NCI-H2227 treated with DMSO at 0.1 percent for 48 hours (cell line): ENCODE measurements around the gene MAD1L1.
A peak's percentile ranks its signal among the peaks of the same experiment; 100 is the strongest.
"Not testable (repeated sequence)": the region's sequence is repeated elsewhere in the genome, so short reads cannot be mapped to it uniquely, and the experiment has no call there.

Experiments
- DNase-seq: peaks from one replicate; lab custom pipeline; 2025; lab: John Stamatoyannopoulos, UW

The MAD1L1 gene

GRCh38 chr7:2232766-2233520 lies at the start of gene MAD1L1:
Gene MAD1L1 (minus strand): TSS chr7:2232945. CDS start chr7:2230133, 2,812 bp downstream.
- peak; percentile 48 for DNase-seq

DNA sequence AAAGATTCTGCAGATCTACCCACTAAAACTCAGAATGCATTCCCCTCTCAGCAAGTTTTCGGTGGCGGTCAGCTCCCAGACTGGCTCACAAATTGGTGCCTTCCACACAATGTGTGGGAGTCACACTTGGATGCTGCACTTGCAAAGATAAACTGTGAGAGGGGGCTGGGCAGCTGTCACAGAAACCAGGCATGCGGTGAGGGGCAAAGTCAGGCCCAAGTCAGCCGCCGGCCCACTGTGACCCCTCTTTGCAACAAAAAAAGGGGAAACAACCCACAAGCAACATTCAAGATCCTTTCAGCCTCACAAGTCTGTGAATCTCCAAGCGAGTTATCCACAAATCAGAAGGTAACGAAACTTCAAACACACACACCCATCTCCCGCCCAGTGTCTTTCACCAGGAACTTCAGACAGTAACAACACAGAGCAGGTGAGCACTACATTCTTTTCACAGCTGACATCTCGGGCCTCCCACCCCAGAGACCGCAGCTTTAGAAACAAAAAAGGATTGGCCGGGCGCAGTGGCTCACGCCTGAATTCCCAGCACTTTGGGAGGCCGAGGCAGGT lies 49.5 kb upstream of the MAD1L1 start:
- DNase-seq = no peak

GRCh38 chr7:2281541-2281940 lies 48.8 kb upstream of the MAD1L1 start:
- DNase-seq = no peak

- no peak for DNase-seq
These were observed 47.7 kb upstream of the MAD1L1 start for GRCh38 chr7:2280424-2280823.

DNA sequence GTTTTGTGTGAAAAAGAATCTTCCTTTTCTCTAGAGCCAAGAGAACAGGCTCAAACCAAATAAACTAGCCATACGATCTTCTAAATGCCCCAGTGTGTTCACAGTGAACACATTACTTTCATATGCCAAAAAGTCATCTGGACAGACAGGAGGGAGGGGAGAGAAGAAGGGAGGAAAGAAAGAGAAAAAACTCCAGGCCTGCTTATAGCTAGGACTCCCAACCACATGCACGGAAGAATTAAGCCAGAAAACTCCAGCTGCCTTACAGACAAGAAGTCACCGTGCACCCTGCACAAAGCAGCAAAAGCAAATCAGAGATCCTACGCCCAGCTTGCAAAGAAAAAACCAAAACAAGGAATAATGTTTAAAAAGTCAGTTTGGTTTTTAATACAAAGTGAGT lies 47.2 kb upstream of the MAD1L1 start:
- DNase-seq = no peak

DNA sequence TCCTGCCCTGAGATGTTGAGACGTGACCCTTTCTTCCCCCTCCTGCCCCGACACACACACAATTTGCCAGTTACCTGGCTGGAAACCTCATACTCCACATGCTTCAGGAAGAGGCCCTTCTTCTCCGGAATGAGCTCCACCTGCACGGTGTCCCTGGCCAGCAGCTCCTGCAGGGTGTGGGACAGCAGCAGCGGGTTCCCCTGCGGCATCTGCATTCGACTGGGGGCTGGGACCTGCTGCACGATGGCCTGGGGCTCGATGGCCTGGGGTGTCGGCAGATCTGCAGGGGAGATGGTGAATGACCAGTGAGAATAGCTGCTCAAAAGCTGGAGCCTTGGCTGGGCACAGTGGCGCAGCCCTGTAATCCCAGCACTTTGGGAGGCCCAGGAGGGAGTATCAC lies 45.3 kb upstream of the MAD1L1 start:
- DNase-seq = no peak

DNA sequence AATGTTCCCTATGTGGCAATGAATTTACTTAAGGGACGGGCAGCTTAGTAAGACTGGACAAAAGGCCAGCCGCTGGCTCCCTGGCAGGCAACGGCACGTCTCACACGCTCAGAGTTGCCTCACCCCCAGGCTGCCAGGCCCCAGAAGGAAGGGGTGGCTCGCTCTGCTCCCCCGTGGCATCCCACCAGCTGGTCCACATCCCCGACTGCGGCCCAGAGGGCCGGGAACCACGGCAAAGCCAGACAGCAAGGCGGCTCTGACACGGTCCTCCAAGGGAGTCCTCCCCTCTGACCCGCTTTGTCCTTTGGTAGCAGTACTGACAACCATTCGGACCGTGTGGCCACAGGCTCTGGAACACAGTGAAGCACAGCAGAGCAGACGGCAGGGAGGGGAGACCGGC lies 43.4 kb upstream of the MAD1L1 start:
- DNase-seq = no peak

DNA sequence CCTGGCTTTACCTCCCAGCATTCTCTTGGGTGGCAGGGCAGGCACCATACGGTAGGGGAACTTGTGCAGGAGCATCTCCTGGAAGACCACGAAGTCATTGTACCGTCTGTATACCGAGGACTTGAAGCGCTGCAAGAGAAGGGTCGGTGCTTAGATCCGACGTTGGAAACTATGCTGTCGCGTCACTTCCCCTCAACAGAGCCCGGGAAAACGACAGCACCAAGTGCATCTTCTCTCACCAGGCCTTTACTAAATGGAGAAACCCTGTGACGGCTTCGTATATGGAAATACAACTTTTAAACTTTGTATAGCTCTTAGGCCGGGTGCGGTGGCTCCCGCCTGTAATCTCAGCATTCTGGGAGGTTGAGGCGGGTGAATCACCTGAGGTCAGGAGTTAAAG lies 42.4 kb upstream of the MAD1L1 start:
- DNase-seq = no peak

GRCh38 chr7:2274666-2275065 lies 41.9 kb upstream of the MAD1L1 start:
- DNase-seq = no peak

- no peak for DNase-seq
These were observed 41.1 kb upstream of the MAD1L1 start for GRCh38 chr7:2273866-2274265.

- DNase-seq = no peak
These were observed 39.3 kb upstream of the MAD1L1 start for GRCh38 chr7:2272031-2272430.

DNA sequence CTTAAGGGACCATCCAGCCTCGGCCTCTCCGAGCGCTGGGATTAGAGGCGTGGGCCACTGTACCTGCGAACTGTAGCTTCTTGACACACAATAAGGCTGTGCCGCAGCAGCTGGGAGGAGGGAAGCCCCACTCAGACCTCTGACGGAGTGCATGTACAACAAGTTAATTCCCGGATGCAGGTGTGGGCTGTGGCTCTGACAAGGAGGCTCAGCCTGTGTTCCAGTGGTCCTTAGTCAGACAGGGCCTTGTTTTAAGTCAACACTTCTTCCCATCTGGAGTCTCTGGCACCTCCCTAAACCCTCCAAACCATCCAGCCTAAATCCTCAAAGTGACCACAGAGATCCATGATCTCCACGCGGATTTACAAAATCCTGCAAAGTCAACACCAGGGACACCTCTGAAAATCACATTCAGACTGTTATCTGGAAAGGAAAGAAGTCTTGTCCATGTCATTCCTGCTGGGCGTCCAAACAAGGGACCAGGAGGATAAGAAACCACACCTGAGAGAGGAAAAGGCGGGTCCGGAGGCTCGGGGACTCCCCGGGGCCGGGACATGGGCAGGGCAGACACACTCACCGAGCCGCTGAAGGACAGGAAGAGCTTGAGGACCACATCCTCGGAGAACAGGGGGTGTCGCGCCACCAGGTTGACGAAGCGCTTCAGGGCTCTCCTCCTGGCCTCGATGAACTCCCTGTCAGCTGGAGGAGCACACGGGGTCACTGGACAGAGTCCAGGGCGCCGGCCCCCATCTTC lies 38.7 kb upstream of the MAD1L1 start:
- DNase-seq = no peak

- no peak for DNase-seq
These were observed 37.8 kb upstream of the MAD1L1 start for GRCh38 chr7:2270495-2270894.

GRCh38 chr7:2269991-2270460 lies 37.3 kb upstream of the MAD1L1 start:
- DNase-seq = no peak

GRCh38 chr7:2269089-2269990 lies 36.6 kb upstream of the MAD1L1 start:
- not testable (repeated sequence) for DNase-seq

- DNase-seq = no peak
These were observed 34.2 kb upstream of the MAD1L1 start for GRCh38 chr7:2266911-2267310.

DNA sequence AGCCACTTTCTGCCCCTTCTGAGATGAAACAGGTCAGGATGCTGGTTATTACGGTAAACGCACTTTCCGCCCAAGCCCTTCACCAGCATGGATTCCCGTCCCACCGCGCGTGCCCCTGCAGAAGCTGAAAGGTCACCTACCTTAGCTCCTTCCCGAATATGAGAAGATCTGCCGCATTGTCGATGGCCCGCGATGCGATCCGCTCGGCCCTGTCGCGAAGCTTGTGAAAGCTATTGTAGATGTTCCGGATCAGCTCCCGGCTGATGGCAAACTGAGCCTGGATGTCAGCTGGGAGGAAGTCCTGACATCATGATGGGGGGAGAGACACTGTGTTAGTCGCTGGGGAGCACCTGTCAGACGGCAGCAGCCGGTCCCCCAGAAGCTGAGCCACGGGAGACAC lies 31.4 kb upstream of the MAD1L1 start:
- no peak for DNase-seq

DNA sequence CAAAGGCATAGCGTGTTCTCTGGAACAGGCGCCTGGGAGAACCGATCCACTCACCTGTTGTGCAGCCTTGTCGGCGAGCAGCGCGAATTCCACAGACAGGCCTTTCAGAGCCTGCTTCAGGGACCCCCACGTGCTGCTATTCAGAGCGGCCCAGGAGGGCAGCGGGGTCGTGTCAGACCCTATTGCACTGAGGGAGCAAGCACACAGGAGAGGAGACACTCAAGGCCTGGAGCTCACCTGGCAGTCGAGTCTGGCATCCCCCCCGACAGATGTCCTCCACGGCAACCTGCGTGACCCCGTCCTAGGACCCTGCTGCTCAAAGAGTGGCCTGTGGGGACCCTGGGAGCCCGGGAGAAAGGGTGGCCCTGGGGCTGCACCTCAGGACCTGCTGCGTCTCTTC lies 30.4 kb upstream of the MAD1L1 start:
- DNase-seq = no peak

- DNase-seq = no peak
These were observed 28.9 kb upstream of the MAD1L1 start for GRCh38 chr7:2261611-2262010.

DNA sequence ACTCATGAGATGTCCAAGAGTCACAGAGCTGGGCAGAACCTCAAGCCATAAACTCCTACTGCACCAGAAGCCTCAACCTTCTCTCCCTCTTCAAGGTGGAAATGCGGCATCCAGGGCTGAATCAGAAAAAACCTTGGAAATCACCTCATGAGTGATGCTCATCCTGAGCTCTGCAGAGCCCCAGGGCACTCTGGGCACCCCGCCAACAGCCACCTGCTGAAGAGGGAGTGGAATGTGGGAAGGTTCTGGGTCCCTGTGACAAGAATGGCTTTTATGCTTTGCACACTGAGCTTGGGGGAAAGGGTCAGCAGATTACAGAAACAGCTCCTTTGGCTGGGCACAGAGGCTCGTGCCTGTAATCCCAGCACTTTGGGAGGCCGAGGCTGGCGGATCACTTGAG lies 28.1 kb upstream of the MAD1L1 start:
- no peak for DNase-seq

DNA sequence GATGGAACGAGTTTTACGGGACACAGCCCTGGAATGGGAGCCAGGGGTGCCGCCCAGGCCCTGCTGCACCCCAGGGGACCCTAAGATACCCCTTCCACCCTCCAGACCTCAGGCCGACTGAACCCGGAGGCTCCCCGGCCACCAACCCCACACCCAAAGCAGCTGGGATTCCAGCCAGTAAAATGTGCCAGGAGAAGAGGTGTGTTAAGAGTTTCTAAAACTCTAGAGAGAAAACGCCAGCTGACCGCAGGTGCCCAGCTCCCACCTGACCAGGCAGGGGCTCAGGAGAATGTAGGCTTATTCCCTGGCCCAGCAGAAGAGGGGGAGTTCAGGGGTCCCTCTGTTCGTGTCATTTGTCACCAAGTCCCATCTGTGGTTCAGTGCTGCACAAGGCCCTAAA lies 26.7 kb upstream of the MAD1L1 start:
- no peak for DNase-seq
